Skeletal muscle tissue (tissue), 4 donors: ENCODE data around the gene GALNT9. TPM values are rescaled to one million over a fixed set of nuclear protein-coding genes. Genes with fewer than 3 reads are reported as not detected.

Experiments used
- H3K27ac ChIP-seq: one replicate; pipeline ENCODE4 v1.7.0; 2013; ENCODE audit warnings: mild to moderate bottlenecking, low read depth, low read length, inconsistent platforms
- H3K27me3 ChIP-seq, 3 donors: one replicate each; pipeline ENCODE4 v1.7.0; 2013; ENCODE audit warnings: low read length in 3 of 3; ENCODE audit not compliant: control insufficient read depth in 3 of 3, insufficient read depth in 3 of 3
- H3K36me3 ChIP-seq, 3 donors: one replicate each; pipeline ENCODE4 v1.7.0; 2013; ENCODE audit warnings: low read length in 3 of 3; ENCODE audit not compliant: control insufficient read depth in 3 of 3, insufficient read depth in 3 of 3
- H3K4me1 ChIP-seq, 3 donors: one replicate each; pipeline ENCODE4 v1.7.0; 2013; ENCODE audit warnings: low read length in 3 of 3, mild to moderate bottlenecking in 3 of 3; ENCODE audit not compliant: control insufficient read depth in 3 of 3, insufficient read depth in 3 of 3
- H3K4me3 ChIP-seq, 3 donors: one replicate each; pipeline ENCODE4 v1.7.0; 2013; ENCODE audit warnings: low read length in 3 of 3
- H3K9ac ChIP-seq, 3 donors: one replicate each; pipeline ENCODE4 v1.7.0; 2013; ENCODE audit warnings: low read length in 3 of 3, mild to moderate bottlenecking in 3 of 3, moderate library complexity in 2 of 3, low read depth in 1 of 3
- H3K9me3 ChIP-seq, 3 donors: one replicate each; pipeline ENCODE4 v1.7.0; 2013; ENCODE audit warnings: low read length in 3 of 3; ENCODE audit not compliant: control insufficient read depth in 3 of 3
- total RNA-seq: library from RNA; depleted of rRNA; stranded (reverse); fragments of >200 nt; gene quantifications from one replicate; pipeline ENCODE4 v1.2.3, GENCODE V29; 2014
- donor health status: Osteomylitis.

GALNT9 gene
- total RNA-seq, 1 donor from 2014 or later, result 0.52 TPM

DNA sequence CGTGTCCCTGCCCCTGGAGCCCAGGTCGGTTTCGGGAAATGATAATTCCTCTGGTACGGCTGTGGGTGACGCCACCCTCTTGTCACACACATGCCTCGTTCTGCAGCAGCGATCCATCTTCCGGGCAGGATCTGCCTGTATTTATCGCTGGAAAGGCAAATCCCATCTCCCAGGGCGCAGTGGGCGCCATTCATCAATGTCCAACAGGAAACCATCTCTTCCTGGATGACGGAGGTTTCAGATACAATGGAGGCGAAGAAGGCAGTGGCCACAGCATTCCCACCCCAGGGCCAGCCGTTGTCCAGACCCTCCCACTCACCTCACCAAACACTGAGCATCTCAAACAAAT, 110.9 kb downstream of the GALNT9 start:
- Histone ChIP-seq H3K27ac (no peak overlapping the region), H3K4me1 (no peaks in the 10 kb centered on the region), H3K9ac (no peak overlapping the region), H3K4me3 (no peak overlapping the region), H3K27me3 (peaks cover 35 to 49% (median 48%) of the 10 kb centered on the region in 3 donors), H3K36me3 (no peaks in the 10 kb centered on the region), H3K9me3 (peaks cover 0 to 3% (median 0%) of the 10 kb centered on the region in 3 donors)

- Histone ChIP-seq H3K4me3 (no peak overlapping the region), H3K9me3 (peaks cover 0 to 3% (median 0%) of the 10 kb centered on the region in 3 donors), H3K9ac (no peak overlapping the region), H3K36me3 (no peaks in the 10 kb centered on the region), H3K4me1 (no peaks in the 10 kb centered on the region), H3K27ac (no peak overlapping the region), H3K27me3 (peaks cover 35 to 49% (median 48%) of the 10 kb centered on the region in 3 donors)
These were observed 111.4 kb downstream of the GALNT9 start for GRCh38 chr12:132217800-132218526.

- peaks cover 34 to 49% (median 46%) of the 10 kb centered on the region in 3 donors for H3K27me3 ChIP-seq
- no peaks in the 10 kb centered on the region for H3K4me1 ChIP-seq
- peaks cover 0 to 3% (median 0%) of the 10 kb centered on the region in 3 donors for H3K9me3 ChIP-seq
These were observed 112.0 kb downstream of the GALNT9 start for GRCh38 chr12:132217371-132217770.

DNA sequence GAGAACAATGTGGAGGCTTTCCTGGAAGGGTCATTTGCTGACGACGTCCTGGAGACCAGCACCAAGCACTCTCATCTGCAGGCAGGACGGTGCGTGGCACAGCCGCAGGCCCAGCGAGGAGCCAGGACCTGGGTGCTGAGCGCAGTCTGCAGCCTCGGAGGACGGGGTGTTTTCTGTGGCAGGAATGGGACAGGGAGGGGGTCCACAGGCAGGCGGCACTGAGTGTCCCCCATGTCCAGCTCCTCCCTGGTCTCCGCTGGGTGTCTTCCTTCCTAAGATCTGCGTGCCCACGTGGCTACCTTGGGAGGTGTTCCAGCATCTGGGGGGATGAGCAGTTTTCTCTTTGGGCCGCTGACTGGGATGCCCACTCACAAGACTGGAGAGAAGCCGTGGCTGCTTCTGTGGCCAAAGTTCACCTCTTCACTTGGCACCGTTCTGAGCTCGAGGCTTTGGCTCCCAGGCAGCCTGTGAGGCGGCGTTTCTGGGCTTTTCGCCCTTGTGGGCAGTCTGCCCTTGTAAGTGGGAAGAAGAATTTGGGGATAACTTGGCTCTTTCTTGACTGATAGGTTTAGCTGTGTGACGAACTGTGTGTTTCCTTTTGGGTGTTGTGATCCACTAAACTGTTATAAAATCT, 112.9 kb downstream of the GALNT9 start:
- no peaks in the 10 kb centered on the region for H3K36me3 ChIP-seq
- no peak overlapping the region for H3K27ac ChIP-seq
- H3K27me3 ChIP-seq, result peaks cover 32 to 49% (median 45%) of the 10 kb centered on the region in 3 donors
- H3K9ac ChIP-seq, result no peak overlapping the region
- H3K9me3 ChIP-seq, result peaks cover 0 to 4% (median 0%) of the 10 kb centered on the region in 3 donors
- H3K4me1 ChIP-seq, result no peaks in the 10 kb centered on the region
- no peak overlapping the region for H3K4me3 ChIP-seq

More at GRCh38 chr12:132217371-132217770, 112.0 kb downstream of the GALNT9 start:
- H3K27ac ChIP-seq, result no peak overlapping the region
- H3K4me3 ChIP-seq, result no peak overlapping the region
- no peaks in the 10 kb centered on the region for H3K36me3 ChIP-seq
- H3K9ac ChIP-seq, result no peak overlapping the region

GRCh38 chr12:132215299-132215989, 113.9 kb downstream of the GALNT9 start:
- peaks cover 0 to 8% (median 5%) of the 10 kb centered on the region in 3 donors for H3K9me3 ChIP-seq
- H3K27ac ChIP-seq, result no peak overlapping the region
- H3K4me1 ChIP-seq, result no peaks in the 10 kb centered on the region
- H3K27me3 ChIP-seq, result peaks cover 32 to 49% (median 45%) of the 10 kb centered on the region in 3 donors
- no peak overlapping the region for H3K4me3 ChIP-seq
- H3K9ac ChIP-seq, result no peak overlapping the region
- no peaks in the 10 kb centered on the region for H3K36me3 ChIP-seq

DNA sequence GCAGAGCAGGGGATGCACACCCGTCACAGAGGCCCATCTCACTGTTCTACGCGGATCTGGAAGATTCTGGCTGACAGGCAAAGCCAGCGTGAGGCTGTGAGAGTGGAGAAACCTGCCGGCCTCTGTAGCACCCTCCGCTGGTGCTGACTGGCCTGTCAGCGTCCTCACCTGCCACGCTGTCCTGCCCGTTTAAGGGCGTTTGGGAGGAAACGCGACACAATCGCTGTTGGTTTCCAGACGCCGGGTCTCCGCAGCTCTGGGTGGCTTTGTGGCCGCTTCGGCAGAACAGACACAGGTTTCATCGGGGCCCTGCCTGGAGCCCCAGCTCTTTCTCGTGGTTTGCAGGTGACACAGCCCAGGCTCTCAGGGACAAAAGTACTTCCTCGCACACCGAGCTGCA, 114.5 kb downstream of the GALNT9 start:
- H3K4me3 ChIP-seq, result no peak overlapping the region
- peaks cover 32 to 47% (median 45%) of the 10 kb centered on the region in 3 donors for H3K27me3 ChIP-seq
- peaks cover 0 to 12% (median 4%) of the 10 kb centered on the region in 3 donors for H3K9me3 ChIP-seq
- H3K4me1 ChIP-seq, result no peaks in the 10 kb centered on the region
- H3K36me3 ChIP-seq, result no peaks in the 10 kb centered on the region
- no peak overlapping the region for H3K27ac ChIP-seq
- no peak overlapping the region for H3K9ac ChIP-seq

DNA sequence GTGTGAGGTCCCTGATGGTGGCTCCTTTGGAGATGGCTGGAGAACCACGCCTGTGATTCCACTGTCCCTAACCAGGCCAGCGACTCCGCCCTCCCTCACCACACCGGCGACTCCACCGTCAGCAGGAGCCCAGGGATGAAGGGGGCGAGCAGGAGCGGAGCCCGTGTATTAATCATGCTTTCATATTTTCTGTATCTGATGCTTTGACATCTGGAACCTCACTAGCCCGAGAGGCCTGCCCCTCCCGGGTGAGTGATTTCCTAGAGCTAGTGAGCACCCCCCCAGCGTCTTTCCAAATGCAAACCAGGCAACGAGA, 115.3 kb downstream of the GALNT9 start:
- H3K4me1 ChIP-seq, result no peaks in the 10 kb centered on the region
- H3K36me3 ChIP-seq, result no peaks in the 10 kb centered on the region
- H3K27me3 ChIP-seq, result peaks cover 30 to 42% (median 40%) of the 10 kb centered on the region in 3 donors
- H3K4me3 ChIP-seq, result no peak overlapping the region
- H3K9me3 ChIP-seq, result peaks cover 0 to 12% (median 4%) of the 10 kb centered on the region in 3 donors
- no peak overlapping the region for H3K9ac ChIP-seq
- H3K27ac ChIP-seq, result no peak overlapping the region

DNA sequence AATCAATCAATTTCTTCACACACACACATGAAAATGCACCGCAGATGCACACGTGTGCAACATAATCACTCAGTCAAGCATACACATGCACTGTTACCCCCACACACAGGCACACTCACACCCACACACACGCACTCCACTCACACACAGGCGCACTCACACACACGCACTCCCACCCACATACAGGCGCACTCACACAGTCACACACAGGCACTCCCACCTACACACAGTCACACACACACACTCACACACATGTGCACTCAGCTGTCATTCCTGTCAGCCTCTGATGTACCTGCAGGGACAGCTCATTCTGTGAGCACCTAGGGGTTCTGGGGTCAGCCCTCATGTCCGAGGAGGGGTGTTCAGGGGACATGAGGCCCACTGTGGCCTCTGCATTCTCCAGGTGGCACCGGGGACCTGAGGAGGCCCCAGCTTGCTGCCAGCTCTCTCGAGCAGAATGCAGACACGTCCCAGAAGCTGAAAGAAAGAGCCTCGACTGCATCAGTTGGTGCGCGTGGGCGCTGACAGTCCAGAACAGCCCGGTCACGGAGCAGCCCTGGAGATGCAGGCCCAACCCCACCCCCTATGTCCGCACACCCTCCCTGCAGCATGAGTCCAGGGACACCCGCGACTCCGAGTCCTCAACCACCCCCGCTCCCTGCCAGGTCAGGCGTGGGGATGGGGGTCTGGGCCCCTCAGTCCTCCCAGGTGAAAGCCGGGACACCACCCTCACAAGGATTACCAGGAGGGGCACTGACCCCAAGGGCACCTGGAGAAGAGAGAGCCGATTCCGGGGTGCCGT, 115.8 kb downstream of the GALNT9 start:
- Histone ChIP-seq H3K36me3 (no peaks in the 10 kb centered on the region), H3K9ac (no peak overlapping the region), H3K4me1 (no peaks in the 10 kb centered on the region), H3K9me3 (peaks cover under 1 to 12% (median 4%) of the 10 kb centered on the region in 3 donors), H3K4me3 (no peak overlapping the region), H3K27me3 (peaks cover 26 to 36% (median 36%) of the 10 kb centered on the region in 3 donors), H3K27ac (no peak overlapping the region)

- H3K36me3 ChIP-seq, result no peaks in the 10 kb centered on the region
- peaks cover 27 to 35% (median 35%) of the 10 kb centered on the region in 3 donors for H3K27me3 ChIP-seq
- H3K4me1 ChIP-seq, result no peaks in the 10 kb centered on the region
- H3K4me3 ChIP-seq, result no peak overlapping the region
- H3K9ac ChIP-seq, result no peak overlapping the region
- peaks cover 4 to 12% (median 4%) of the 10 kb centered on the region in 3 donors for H3K9me3 ChIP-seq
- H3K27ac ChIP-seq, result no peak overlapping the region
These were observed 117.6 kb downstream of the GALNT9 start for GRCh38 chr12:132211816-132212215.
